Mononuclear cell (primary cell): ENCODE measurements around the gene SARS1. TPM values are rescaled to one million over a fixed set of nuclear protein-coding genes. Genes with fewer than 3 reads are reported as not detected.
A peak's percentile ranks its signal among the peaks of the same experiment; 100 is the strongest.
"Not testable (repeated sequence)": the region's sequence is repeated elsewhere in the genome, so short reads cannot be mapped to it uniquely, and the experiment has no call there.

ENCODE experiments used
- H3K27me3 ChIP-seq: 2 replicates; pipeline ENCODE4 v1.6.0; 2011; ENCODE audit warnings: low read length, control low read depth; ENCODE audit not compliant: insufficient read depth
- H3K4me1 ChIP-seq: 2 replicates; pipeline ENCODE4 v1.5.1; 2011; ENCODE audit warnings: mild to moderate bottlenecking, low read length, control low read depth; ENCODE audit not compliant: insufficient read depth
- H3K4me3 ChIP-seq: 2 replicates; pipeline ENCODE4 v1.5.1; 2011; ENCODE audit warnings: mild to moderate bottlenecking, low read length, moderate library complexity
- H3K9me3 ChIP-seq: 2 replicates; pipeline ENCODE4 v1.5.1; 2011; ENCODE audit warnings: low read depth, mild to moderate bottlenecking, control low read depth, low read length
- total RNA-seq: library from RNA; depleted of rRNA; stranded (reverse); fragments of >200 nt; gene quantifications from one replicate; pipeline ENCODE4 v1.2.3, GENCODE V29; 2012

The SARS1 gene
- total RNA-seq, 1 donor, result 87.1 TPM

- H3K4me1 ChIP-seq, result no peaks in the 10 kb centered on the region
- no peak overlapping the region for H3K4me3 ChIP-seq
- no peaks in the 10 kb centered on the region for H3K9me3 ChIP-seq
- H3K27me3 ChIP-seq, result no peaks in the 10 kb centered on the region
Measured at GRCh38 chr1:109206339-109206738, 7.4 kb upstream of the SARS1 start.

- Histone ChIP-seq H3K4me3 (no peak overlapping the region), H3K9me3 (no peaks in the 10 kb centered on the region), H3K27me3 (no peaks in the 10 kb centered on the region), H3K4me1 (no peaks in the 10 kb centered on the region)
Measured at GRCh38 chr1:109207467-109208103, 6.1 kb upstream of the SARS1 start.

GRCh38 chr1:109208394-109208793, 5.3 kb upstream of the SARS1 start:
- no peaks in the 10 kb centered on the region for H3K9me3 ChIP-seq
- H3K27me3 ChIP-seq, result no peaks in the 10 kb centered on the region
- H3K4me3 ChIP-seq, result no peak overlapping the region
- H3K4me1 ChIP-seq, result peaks cover 2% of the 10 kb centered on the region

GRCh38 chr1:109208836-109209463, 4.8 kb upstream of the SARS1 start:
- Histone ChIP-seq H3K4me1 (peaks cover 4% of the 10 kb centered on the region), H3K9me3 (no peaks in the 10 kb centered on the region), H3K4me3 (no peak overlapping the region), H3K27me3 (no peaks in the 10 kb centered on the region)

GRCh38 chr1:109210058-109210457, 3.7 kb upstream of the SARS1 start:
- Histone ChIP-seq H3K27me3 (no peaks in the 10 kb centered on the region), H3K4me1 (peaks cover 11% of the 10 kb centered on the region), H3K9me3 (no peaks in the 10 kb centered on the region), H3K4me3 (no peak overlapping the region)

- Histone ChIP-seq H3K27me3 (no peaks in the 10 kb centered on the region), H3K9me3 (no peaks in the 10 kb centered on the region), H3K4me3 (peak overlapping the region; percentile 99), H3K4me1 (peaks cover 31% of the 10 kb centered on the region)
Measured at GRCh38 chr1:109213345-109213823, 334 bp upstream of the SARS1 start.

- H3K4me1 ChIP-seq, result peaks cover 31% of the 10 kb centered on the region
- no peaks in the 10 kb centered on the region for H3K9me3 ChIP-seq
- peak overlapping the region; percentile 99 for H3K4me3 ChIP-seq
- H3K27me3 ChIP-seq, result no peaks in the 10 kb centered on the region
Measured at GRCh38 chr1:109214695-109215623, 1.2 kb downstream of the SARS1 start.

GRCh38 chr1:109216662-109217061, 2.9 kb downstream of the SARS1 start:
- Histone ChIP-seq H3K4me1 (peaks cover 31% of the 10 kb centered on the region), H3K9me3 (no peaks in the 10 kb centered on the region), H3K27me3 (no peaks in the 10 kb centered on the region), H3K4me3 (no peak overlapping the region)

- Histone ChIP-seq H3K4me1 (peaks cover 28% of the 10 kb centered on the region), H3K9me3 (no peaks in the 10 kb centered on the region), H3K4me3 (no peak overlapping the region), H3K27me3 (no peaks in the 10 kb centered on the region)
Measured at GRCh38 chr1:109218516-109218915, 4.8 kb downstream of the SARS1 start.

GRCh38 chr1:109221201-109221600, 7.5 kb downstream of the SARS1 start:
- not testable (repeated sequence) for H3K4me3 ChIP-seq, H3K4me1 ChIP-seq, H3K9me3 ChIP-seq, H3K27me3 ChIP-seq

GRCh38 chr1:109225308-109225707, 11.6 kb downstream of the SARS1 start:
- no peaks in the 10 kb centered on the region for H3K27me3 ChIP-seq
- no peak overlapping the region for H3K4me3 ChIP-seq

GRCh38 chr1:109225711-109226445, 12.2 kb downstream of the SARS1 start:
- H3K4me3 ChIP-seq, result no peak overlapping the region
- H3K9me3 ChIP-seq, result no peaks in the 10 kb centered on the region
- no peaks in the 10 kb centered on the region for H3K27me3 ChIP-seq
- no peaks in the 10 kb centered on the region for H3K4me1 ChIP-seq

More at GRCh38 chr1:109225308-109225707, 11.6 kb downstream of the SARS1 start:
- H3K9me3 ChIP-seq, result no peaks in the 10 kb centered on the region
- no peaks in the 10 kb centered on the region for H3K4me1 ChIP-seq

GRCh38 chr1:109228167-109228566, 14.4 kb downstream of the SARS1 start:
- Histone ChIP-seq H3K4me3 (no peak overlapping the region), H3K27me3 (no peaks in the 10 kb centered on the region), H3K4me1 (no peaks in the 10 kb centered on the region), H3K9me3 (no peaks in the 10 kb centered on the region)

- Histone ChIP-seq H3K27me3 (no peaks in the 10 kb centered on the region), H3K4me1 (no peaks in the 10 kb centered on the region), H3K4me3 (no peak overlapping the region), H3K9me3 (no peaks in the 10 kb centered on the region)
Measured at GRCh38 chr1:109229531-109230127, 15.9 kb downstream of the SARS1 start.
